ENCODE results near the gene LRRC4C. TPM values are rescaled to one million over a fixed set of nuclear protein-coding genes. Genes with fewer than 3 reads are reported as not detected.
A peak's percentile ranks its signal among the peaks of the same experiment; 100 is the strongest.

Gene LRRC4C
- total RNA-seq, 1 donor from 2014 or later = 16.9 TPM

DNA sequence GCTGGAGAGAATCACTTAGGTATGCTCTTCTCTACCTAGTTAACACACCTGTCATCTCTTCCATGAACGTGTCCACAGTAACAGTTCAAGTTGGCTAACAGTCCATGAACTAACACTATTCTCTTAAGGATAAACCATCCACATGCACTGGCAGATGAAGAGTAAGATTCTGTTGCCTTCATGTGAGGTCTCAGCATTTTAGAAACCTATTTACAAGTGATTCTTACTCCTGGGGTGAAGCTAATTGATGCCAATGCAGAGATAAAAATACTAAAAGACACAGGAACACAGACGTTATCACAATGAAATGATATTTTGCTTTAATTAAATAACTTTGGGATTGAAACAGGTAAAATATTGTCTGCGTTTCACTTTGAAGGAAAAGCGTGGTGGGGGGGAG is 1.3 kb downstream of the LRRC4C start:
- H3K9me3 Mint-ChIP-seq = no peaks in the 10 kb centered on the region

DNA sequence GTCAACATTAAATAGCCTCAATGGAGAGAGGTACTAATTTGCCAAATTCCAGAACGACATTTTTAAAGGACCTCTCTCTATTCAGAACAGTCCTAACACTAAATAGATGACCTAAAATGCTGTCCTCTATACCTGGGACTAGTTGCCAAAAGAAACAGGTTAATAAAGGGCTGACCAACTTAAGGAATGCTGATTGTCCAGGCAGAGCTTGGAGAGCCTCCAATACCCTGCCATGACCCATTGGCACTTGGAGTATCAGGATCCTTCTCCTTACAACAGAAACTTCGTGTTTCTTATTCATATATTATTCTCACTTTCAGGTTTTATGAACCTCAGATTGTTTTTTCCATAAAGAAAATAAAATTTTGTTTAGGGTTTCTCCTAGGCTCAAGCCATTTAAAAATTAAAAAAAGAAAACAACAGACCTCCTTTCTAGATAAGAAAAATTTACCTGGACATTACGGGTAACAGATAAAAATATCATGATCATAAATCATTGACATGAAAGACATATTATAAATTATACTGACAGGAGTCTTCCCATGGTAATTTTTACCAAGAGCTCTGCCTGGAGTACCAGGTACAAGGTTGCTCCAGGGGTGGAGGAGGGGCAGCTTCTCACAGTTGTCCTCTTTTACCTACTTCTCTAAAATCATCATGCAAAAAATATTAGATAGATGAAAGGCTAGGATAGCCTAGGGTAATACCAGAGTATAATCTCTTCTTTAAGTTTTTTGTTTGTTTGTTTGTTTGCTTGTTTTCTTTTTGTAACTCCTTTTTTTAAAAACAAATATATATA is 2.0 kb downstream of the LRRC4C start:
- TF ChIP-seq, protein P1, sequence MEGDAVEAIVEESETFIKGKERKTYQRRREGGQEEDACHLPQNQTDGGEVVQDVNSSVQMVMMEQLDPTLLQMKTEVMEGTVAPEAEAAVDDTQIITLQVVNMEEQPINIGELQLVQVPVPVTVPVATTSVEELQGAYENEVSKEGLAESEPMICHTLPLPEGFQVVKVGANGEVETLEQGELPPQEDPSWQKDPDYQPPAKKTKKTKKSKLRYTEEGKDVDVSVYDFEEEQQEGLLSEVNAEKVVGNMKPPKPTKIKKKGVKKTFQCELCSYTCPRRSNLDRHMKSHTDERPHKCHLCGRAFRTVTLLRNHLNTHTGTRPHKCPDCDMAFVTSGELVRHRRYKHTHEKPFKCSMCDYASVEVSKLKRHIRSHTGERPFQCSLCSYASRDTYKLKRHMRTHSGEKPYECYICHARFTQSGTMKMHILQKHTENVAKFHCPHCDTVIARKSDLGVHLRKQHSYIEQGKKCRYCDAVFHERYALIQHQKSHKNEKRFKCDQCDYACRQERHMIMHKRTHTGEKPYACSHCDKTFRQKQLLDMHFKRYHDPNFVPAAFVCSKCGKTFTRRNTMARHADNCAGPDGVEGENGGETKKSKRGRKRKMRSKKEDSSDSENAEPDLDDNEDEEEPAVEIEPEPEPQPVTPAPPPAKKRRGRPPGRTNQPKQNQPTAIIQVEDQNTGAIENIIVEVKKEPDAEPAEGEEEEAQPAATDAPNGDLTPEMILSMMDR (IDR thresholded peaks at IDR 0.05; ENCODE audit: unreplicated experiment) = no peak
- H3K36me3 Mint-ChIP-seq = no peaks in the 10 kb centered on the region
- DNase-seq (ENCODE audit: low spot score in 2 of 2, unreplicated experiment in 2 of 2) = no peak
- H3K27me3 Mint-ChIP-seq (ENCODE audit: low read depth) = peaks cover 2% of the 10 kb centered on the region
- H3K27ac Mint-ChIP-seq = no peak overlapping the region
- H3K4me1 Mint-ChIP-seq = peaks cover 17% of the 10 kb centered on the region
- H3K4me3 Mint-ChIP-seq = no peak overlapping the region
- H3K9me3 Mint-ChIP-seq = no peaks in the 10 kb centered on the region

More for the DNA sequence above, 1.3 kb downstream of the LRRC4C start:
- TF ChIP-seq, protein P1 (IDR thresholded peaks at IDR 0.05; ENCODE audit: unreplicated experiment) = no peak
- Mint-ChIP-seq H3K4me1 (peaks cover 15% of the 10 kb centered on the region), H3K4me3 (no peak overlapping the region), H3K36me3 (no peaks in the 10 kb centered on the region), H3K27ac (no peak overlapping the region), H3K27me3 (ENCODE audit: low read depth) (peaks cover 2% of the 10 kb centered on the region)
- no peak for DNase-seq (ENCODE audit: low spot score in 2 of 2, unreplicated experiment in 2 of 2)

DNA sequence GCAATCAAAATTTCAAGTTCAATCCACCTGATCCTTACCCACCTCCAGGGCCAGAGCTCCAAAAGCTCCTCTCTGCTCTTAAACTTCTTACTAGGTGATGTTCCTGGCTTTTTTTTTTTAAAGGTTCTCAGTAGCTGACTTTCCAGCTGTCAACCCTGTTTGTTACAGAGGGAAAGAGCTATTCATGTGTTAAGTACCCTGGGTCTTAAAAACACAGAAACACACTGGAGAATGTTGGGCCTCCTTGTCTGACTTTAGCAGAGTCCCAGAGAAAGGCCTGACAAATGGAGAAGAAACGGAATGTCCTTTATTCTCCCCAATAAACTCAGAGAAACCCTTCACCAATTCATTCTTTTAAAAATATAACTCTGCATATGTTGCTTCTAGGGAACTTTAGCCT is 3.2 kb downstream of the LRRC4C start:
- peaks cover 2% of the 10 kb centered on the region for H3K27me3 Mint-ChIP-seq (ENCODE audit: low read depth)
- no peak for DNase-seq (ENCODE audit: low spot score in 2 of 2, unreplicated experiment in 2 of 2)
- H3K4me3 Mint-ChIP-seq = no peak overlapping the region
- TF ChIP-seq, protein P1 (IDR thresholded peaks at IDR 0.05; ENCODE audit: unreplicated experiment) = no peak
- no peaks in the 10 kb centered on the region for H3K36me3 Mint-ChIP-seq
- H3K27ac Mint-ChIP-seq = peak overlapping the region; percentile 49
- H3K4me1 Mint-ChIP-seq = peaks cover 20% of the 10 kb centered on the region
- H3K9me3 Mint-ChIP-seq = no peaks in the 10 kb centered on the region

DNA sequence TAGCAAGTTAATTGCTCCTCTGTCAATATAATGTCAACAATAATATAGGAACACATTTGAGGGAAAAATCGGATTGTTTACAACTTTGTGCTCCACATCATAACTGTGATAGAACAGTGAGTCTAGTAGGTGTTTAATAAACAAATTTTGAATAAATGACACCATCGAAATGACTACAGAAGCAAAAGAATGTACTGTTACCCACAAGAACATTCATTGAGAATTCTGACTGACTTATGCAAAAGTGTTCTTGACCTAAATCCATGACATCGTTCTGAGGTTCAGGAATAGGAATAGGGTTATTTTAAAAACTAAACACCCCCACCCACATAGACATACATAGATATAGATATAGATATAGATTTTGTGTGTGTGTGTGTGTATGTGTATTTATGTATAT is 8.4 kb downstream of the LRRC4C start:
- Mint-ChIP-seq H3K4me1 (peaks cover 17% of the 10 kb centered on the region), H3K27ac (no peak overlapping the region), H3K36me3 (no peaks in the 10 kb centered on the region), H3K9me3 (no peaks in the 10 kb centered on the region), H3K27me3 (ENCODE audit: low read depth) (no peaks in the 10 kb centered on the region), H3K4me3 (no peak overlapping the region)
- no peak for DNase-seq (ENCODE audit: low spot score in 2 of 2, unreplicated experiment in 2 of 2)
- TF ChIP-seq, protein P1 (IDR thresholded peaks at IDR 0.05; ENCODE audit: unreplicated experiment) = no peak

DNA sequence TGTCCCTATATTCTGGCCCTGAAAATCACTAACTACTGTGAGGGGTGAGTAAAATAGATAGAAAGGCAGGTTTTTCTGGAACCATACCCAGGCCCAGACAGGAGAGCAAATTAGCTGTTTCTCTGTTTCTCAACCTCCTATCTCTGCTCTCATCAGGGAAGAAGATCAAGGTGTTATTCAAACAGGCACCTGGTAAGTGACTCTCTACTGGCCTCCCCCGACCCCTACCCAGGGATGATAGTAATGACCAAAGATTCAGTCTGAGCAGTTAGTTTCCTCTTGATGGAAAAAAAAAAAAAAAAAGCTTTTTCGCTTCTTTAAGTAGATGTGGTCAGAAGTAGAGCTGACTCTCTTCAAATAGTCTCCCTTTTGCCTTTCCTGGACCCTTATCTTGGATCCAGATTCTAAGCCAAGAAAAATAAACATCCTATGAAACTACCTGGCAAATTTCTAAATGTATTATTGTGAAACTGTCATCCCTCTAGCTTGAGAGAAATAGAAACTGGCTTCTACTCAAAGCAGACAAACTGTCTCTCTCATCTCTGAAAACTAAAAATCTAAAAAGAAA is 9.9 kb downstream of the LRRC4C start:
- no peaks in the 10 kb centered on the region for H3K36me3 Mint-ChIP-seq
- H3K4me3 Mint-ChIP-seq = no peak overlapping the region
- H3K4me1 Mint-ChIP-seq = peaks cover 17% of the 10 kb centered on the region
- no peaks in the 10 kb centered on the region for H3K27me3 Mint-ChIP-seq (ENCODE audit: low read depth)
- TF ChIP-seq, protein P1 (IDR thresholded peaks at IDR 0.05; ENCODE audit: unreplicated experiment) = no peak
- DNase-seq (ENCODE audit: low spot score in 2 of 2, unreplicated experiment in 2 of 2) = no peak
- H3K27ac Mint-ChIP-seq = peak overlapping the region; percentile 43
- H3K9me3 Mint-ChIP-seq = peaks cover under 1% of the 10 kb centered on the region

Measured in mesothelial cell of epicardium (in vitro differentiated cells).